Measurements from ENCODE around the gene PITRM1. TPM values are rescaled to one million over a fixed set of nuclear protein-coding genes. Genes with fewer than 3 reads are reported as not detected.

Gene PITRM1
- total RNA-seq, 1 experiment from 2014 or later: 40.7 TPM

- POLR2A ChIA-PET: no interaction called here
- Mint-ChIP-seq H3K9me3 (no peaks in the 10 kb centered on the region), H3K4me1 (peaks cover 30% of the 10 kb centered on the region), H3K4me3 (no peak overlapping the region), H3K36me3 (peaks cover 41% of the 10 kb centered on the region), H3K27me3 (ENCODE audit: low read depth) (no peaks in the 10 kb centered on the region), H3K27ac (no peak overlapping the region)
- ATAC-seq (no peak), DNase-seq (ENCODE audit: low spot score) (no peak)
- CTCF ChIA-PET: no interaction called here
- no peak for TF ChIP-seq ATF2 (CRISPR knock-in tag; IDR thresholded peaks at IDR 0.05; ENCODE audit: borderline replicate concordance, low read depth)
- no peak for TF ChIP-seq CTCF (IDR thresholded peaks at IDR 0.05)
- TF ChIP-seq JUN (CRISPR knock-in tag; IDR thresholded peaks at IDR 0.05): no peak
- no peak for TF ChIP-seq JAZF1 (CRISPR knock-in tag; IDR thresholded peaks at IDR 0.05)
- TF ChIP-seq ATF3 (CRISPR knock-in tag; conservative IDR thresholded peaks at IDR 0.05): no peak
- no peak for TF ChIP-seq IRF2 (CRISPR knock-in tag; IDR thresholded peaks at IDR 0.05; ENCODE audit: borderline replicate concordance, low read depth)
- TF ChIP-seq ZSCAN18 (CRISPR knock-in tag; IDR thresholded peaks at IDR 0.05): no peak
- no peak for TF ChIP-seq FOXK1 (CRISPR knock-in tag; IDR thresholded peaks at IDR 0.05)
- no peak for TF ChIP-seq NR2C2 (CRISPR knock-in tag; IDR thresholded peaks at IDR 0.05)
- TF ChIP-seq ZNF263 (CRISPR knock-in tag; IDR thresholded peaks at IDR 0.05; ENCODE audit: low read depth): no peak
- TF ChIP-seq GTF2I (CRISPR knock-in tag; conservative IDR thresholded peaks at IDR 0.05): no peak
- no peak for TF ChIP-seq MAX (CRISPR knock-in tag; IDR thresholded peaks at IDR 0.05)
- TF ChIP-seq ZNF425 (CRISPR knock-in tag; conservative IDR thresholded peaks at IDR 0.05): no peak
- no peak for TF ChIP-seq TEAD4 (CRISPR knock-in tag; IDR thresholded peaks at IDR 0.05)
- TF ChIP-seq IRF1 (CRISPR knock-in tag; IDR thresholded peaks at IDR 0.05): no peak
- no peak for TF ChIP-seq ZBTB21 (CRISPR knock-in tag; IDR thresholded peaks at IDR 0.05; ENCODE audit: borderline replicate concordance)
- TF ChIP-seq ZNF121 (CRISPR knock-in tag; IDR thresholded peaks at IDR 0.05): no peak
- no peak for TF ChIP-seq MLX (CRISPR knock-in tag; IDR thresholded peaks at IDR 0.05)
These were observed 76.4 kb downstream of the PITRM1 start for GRCh38 chr10:3096149-3096548.
